ENCODE data around the gene CHD2.
"Not testable (repeated sequence)": the region's sequence is repeated elsewhere in the genome, so short reads cannot be mapped to it uniquely, and the experiment has no call there.

The CHD2 gene

GRCh38 chr15:93035953-93036810 is 136.1 kb downstream of the CHD2 start:
- DNase-seq (ENCODE audit: low read depth): peak; percentile 12

DNA sequence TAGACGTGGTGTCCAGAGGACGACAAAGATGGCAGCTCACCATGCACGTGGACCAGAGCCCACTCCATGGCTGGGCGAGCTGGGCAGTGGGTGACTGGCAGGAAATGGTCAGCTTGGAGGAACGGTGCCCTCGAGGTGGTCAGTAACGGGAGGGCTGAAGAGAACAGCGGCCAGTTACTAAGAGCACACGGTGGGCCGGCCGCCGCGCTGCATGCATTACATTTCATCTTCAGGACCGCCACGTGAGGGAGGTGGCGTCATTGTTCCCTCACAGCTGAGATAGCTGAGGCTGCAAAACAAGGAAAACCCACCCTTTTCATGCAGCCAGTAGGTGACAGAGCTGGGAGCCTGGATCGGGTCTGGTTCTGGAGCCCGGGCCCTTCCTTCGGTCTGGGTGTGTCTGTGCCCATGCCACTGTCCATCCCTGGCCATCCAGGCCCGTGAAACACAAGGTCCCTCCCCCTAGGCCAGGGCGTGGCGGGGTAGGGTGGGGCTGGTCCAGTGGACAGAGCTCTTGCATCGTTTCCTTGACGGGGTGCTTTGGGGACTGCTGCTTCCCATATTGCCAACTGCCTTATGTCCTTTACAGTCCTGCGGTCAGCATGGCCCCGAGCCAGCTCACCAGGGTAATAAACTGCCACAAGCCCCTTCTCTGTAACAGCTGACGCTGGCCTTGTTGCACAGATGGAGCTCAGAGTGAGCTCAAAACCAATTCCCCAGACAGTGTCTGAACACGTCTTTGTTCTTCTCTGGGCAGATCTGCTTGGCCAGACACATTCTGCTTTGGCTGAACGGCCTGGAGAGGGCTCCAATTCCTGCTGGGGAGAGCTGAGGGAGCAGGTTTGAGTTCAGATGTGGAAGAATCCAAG is 137.1 kb downstream of the CHD2 start:
- DNase-seq (ENCODE audit: low read depth): no peak

DNA sequence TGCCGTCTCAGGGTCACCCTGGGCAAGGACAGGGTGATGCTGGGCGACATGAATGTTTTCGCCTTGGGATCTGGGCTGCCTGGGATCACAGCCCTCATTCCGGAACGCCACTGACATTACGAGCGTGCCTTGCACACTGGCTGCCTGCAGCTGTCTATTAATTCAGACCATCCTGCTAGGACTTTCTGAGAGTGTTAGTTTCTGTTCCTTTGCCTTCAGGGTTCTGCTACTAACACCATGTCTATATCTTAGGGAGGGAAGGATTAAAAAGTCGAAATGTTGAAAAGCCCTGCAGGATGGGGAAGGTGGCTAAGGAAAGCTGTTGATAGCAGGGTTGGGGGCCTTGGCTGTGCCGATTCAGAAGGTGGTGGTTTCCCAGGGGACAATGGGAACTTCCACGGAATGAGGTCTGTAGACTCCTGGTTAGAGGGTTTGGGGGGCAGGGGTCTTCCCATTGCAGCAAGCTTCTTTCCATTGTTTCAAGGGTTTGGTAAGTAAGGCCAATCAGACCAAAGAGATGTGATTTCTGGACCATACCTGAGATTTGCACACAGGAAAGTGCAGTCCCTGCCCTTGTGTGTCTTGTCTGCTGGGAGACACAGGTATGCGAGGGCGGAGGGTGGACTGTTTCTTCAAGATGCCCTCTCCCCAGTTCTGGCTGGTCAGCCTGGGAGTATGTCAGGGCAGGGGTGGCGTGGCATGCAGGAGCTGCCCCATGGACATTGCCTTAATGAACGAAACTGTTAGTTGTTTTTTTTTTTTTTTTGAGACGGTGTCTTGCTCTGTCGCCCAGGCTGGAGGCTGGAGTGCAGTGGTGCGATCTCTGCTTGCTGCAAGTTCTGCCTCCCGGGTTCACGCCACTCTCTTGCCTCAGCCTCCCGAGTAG is 137.9 kb downstream of the CHD2 start:
- no peak for DNase-seq (ENCODE audit: low read depth)

DNA sequence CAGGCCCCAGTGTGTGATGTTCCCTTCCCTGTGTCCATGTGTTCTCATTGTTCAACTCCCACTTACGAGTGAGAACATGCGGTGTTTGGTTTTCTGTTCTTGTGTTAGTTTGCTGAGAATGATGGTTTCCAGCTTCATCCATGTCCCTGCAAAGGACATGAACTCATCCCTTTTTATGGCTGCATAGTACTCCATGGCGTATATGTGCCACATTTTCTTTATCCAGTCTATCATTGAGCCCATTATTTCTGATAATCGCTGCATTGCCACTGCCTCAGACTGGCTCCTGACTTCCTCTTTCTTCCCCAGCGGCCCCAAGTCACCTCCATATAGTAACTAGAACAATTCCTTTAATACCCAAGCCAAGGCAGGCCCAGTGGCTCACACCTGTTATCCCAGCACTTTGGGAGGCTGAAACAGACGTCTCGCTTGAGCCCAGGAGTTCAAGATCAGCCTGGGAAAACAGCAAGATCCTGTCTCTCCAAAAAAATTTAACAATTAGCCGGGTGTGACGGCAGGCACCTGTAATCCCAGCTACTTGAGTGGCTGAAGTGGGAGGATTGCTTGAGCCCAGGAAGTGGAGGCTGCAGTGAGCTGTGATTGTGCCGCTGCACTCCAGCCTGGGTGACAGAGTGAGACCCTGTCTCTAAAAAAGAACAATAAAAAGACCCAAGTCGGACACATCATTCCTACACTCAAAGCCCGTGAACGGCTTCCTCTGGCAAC is 139.6 kb downstream of the CHD2 start:
- not testable (repeated sequence) for DNase-seq (ENCODE audit: low read depth)

GRCh38 chr15:93040288-93041158 is 140.4 kb downstream of the CHD2 start:
- DNase-seq (ENCODE audit: low read depth): no peak

GRCh38 chr15:93041159-93041547 is 141.0 kb downstream of the CHD2 start:
- DNase-seq (ENCODE audit: low read depth): no peak

DNA sequence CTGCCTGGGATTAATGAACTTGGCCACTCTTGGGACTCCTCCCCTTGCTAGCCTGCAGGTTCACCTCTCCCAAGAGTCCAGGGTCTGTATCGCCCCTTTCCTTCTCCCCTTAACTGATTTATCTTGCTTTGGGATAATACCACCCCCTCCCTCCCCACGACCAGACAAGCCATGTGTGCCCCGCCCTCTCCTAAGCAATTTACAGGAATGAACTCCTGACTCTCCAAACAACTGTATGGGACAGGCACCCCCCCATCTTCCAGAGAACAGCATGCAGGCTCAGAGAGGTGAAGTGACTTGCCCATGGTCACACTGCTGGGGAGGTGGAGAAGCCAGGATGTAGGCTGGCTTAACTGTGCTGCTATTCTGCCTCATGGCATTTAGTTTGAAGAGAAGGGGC is 142.1 kb downstream of the CHD2 start:
- DNase-seq (ENCODE audit: low read depth): no peak

DNA sequence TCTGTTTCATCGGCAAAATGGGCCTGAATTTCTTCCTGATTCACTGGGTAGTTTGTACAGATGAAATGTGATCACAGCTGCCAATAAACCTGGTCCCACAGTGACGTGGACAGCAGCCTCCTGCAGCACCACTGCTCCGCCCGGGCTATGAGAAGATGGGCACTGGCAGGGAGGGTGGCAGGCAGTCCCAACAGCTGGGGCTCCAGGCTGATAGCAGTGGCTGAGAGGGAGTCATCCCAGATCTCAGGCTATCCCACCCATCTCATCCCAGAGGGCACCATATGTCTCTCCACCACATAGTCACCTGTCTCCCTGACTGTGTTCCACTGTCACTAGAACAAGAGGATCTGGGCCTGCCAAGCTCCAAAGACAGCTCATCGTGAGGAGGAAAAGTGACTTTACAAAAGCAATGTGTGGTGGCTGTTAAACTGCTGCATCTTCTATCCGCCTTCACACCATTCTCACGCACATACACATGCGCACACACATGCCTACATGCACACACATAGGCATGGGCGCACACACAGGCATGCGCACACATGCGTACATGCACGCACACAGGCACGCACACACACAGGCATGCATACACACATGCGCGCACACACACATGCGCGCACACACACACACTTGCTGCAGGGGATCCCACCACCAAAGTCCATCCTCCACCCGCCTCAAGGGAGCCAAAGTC is 142.7 kb downstream of the CHD2 start:
- DNase-seq (ENCODE audit: low read depth): no peak

DNA sequence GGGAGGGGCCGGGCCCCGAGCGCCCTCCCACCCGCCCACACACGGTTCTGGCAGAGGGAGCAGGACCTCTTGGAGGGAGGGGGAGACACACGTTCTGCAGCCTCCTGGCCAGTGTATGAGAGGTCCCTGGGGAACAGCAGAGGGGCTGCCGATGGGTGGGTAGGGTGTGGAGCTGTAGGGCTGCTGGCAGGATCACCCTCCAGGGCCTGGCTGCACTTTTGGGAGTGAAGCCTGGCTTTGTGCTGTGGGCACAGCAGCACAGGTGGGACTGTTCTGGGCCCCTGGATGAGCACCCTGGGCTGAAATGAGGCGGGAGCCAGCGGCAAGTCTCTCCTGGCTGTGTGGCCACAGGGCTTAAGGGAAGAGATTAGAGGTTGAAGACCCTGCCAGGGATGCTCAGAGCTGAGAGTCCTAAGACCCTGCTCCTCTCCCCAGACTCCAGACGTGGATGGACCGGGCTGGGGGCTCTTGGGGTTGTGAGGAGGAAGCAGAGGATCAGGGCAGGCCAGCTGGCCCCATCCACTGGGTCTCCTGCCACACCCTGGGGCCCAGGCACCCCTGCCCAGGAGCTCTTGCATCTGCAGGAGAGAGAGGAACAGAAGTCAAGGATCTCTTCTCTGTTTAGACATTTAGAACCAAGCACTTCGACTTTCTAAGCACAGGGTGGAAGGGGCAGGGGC is 143.6 kb downstream of the CHD2 start:
- DNase-seq (ENCODE audit: low read depth): no peak

DNA sequence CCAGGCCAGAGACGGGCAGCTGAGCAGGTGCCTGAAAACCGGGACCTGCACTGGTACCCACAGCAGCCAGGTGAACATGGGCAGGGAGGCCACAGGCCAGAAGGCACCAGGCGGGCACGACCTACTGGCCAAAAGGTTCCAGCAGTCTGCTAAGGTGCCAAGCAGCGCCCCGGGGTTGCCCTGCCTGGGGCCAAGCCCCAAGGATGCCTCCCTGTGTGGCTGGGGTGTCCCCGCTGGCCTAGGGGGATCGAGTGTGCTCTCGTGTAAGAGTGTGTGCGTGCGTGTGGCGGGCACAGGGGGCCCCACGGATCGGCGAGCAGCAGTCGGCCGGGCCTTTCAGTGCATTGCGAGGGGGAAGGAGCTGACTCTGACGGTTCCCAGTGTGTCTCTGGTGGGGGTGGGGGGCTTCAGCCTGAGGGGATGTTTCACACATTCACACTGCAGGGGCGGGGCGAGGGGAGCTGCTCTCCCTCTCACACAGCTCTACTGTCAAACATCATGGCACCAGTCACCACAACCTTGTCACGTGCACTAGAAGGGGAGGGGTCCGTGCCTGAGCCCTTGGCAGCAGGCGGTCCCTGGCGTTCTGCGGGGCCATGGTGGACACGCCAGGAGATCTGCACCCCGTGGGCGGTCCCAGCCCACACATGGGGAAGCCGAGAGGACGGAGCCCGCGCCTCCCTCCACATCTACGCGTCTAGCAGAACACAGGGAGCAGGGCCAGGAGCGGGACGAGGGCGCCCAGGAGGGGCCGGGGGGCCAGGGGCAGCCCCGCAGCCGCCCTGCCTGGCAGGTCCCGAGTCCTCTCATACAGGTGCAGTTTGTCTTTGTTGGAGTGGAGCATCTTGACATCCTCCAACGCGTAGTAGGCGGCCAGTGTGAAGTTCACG is 144.4 kb downstream of the CHD2 start:
- DNase-seq (ENCODE audit: low read depth): no peak

GRCh38 chr15:93045191-93045785 is 145.2 kb downstream of the CHD2 start:
- no peak for DNase-seq (ENCODE audit: low read depth)

GRCh38 chr15:93046120-93046519 is 146.0 kb downstream of the CHD2 start:
- no peak for DNase-seq (ENCODE audit: low read depth)

- DNase-seq (ENCODE audit: low read depth): no peak
Measured at GRCh38 chr15:93046721-93047120, 146.6 kb downstream of the CHD2 start.

GRCh38 chr15:93047621-93048425 is 147.7 kb downstream of the CHD2 start:
- DNase-seq (ENCODE audit: low read depth): peak; percentile 10

DNA sequence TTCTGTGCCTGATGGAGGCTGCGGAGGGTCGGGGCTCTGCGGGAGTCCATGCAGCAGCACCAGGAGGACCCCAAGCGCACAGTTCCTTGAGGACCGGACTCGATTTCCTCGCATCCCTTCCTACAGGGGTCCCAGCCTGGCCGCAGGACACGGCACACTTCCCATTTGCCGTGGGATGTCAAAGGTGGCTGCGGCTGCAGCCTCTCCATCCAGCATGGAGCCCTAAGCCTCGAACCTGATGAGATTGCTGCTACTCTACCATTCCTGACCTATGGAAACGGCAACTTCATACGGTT is 148.2 kb downstream of the CHD2 start:
- no peak for DNase-seq (ENCODE audit: low read depth)

GRCh38 chr15:93048759-93049161 is 148.6 kb downstream of the CHD2 start:
- no peak for DNase-seq (ENCODE audit: low read depth)

- no peak for DNase-seq (ENCODE audit: low read depth)
Measured at GRCh38 chr15:93049233-93049632, 149.1 kb downstream of the CHD2 start.
